ENCODE results near the gene BTF3. TPM values are rescaled to one million over a fixed set of nuclear protein-coding genes. Genes with fewer than 3 reads are reported as not detected.

The BTF3 gene
- total and polyA plus RNA-seq, 2 of the 13 experiments (the other 11 are each of a cell fraction or from before 2014, with no cell fraction given), result 557 to 698 TPM

DNA sequence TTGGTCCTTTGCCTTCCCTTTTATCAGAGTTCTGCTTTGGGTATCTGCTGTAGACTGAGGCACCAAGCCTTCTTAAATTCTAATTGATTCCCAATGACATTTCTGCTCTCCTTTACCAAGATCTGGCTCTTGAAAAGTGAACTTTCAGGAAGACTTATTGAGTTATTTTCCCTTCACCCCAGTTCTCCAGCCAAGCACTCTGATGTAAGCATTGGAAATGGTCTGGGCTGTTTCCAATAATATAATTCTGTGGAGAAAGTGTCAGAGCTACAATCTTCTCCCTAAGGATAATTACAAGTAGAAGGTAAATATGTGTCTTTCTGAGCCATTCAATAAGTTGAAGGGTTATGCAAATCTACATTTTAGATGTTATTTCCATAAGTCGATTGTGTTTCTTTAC lies 30.8 kb downstream of the BTF3 start:
- no peaks in the 10 kb centered on the region for H4K20me1 ChIP-seq (ENCODE audit: insufficient read depth, low read length)
- H2AFZ ChIP-seq (ENCODE audit: low read length), result no peak overlapping the region
- H3K9me3 ChIP-seq (ENCODE audit: low read length), result no peaks in the 10 kb centered on the region
- H3K36me3 ChIP-seq (replicated peaks in 1 of 2; ENCODE audit: control insufficient read depth in 1 of 2, insufficient read depth in 2 of 2, low read length in 2 of 2), result no peaks in the 10 kb centered on the region
- no peaks in the 10 kb centered on the region for H3K79me2 ChIP-seq (ENCODE audit: insufficient read depth, low read length)
- POLR2A ChIA-PET, result no interaction called here
- H3K4me1 ChIP-seq (ENCODE audit: insufficient read depth, low read length), result peaks cover 35% of the 10 kb centered on the region
- no peaks in the 10 kb centered on the region for H3K27me3 ChIP-seq (ENCODE audit: control insufficient read depth in 1 of 2, insufficient read depth in 2 of 2, low read length in 2 of 2)
- FAIRE-seq (no peak), DNase-seq (ENCODE audit: low spot score) (no peak), ATAC-seq (no peak)
- no peak overlapping the region for H3K9ac ChIP-seq (ENCODE audit: insufficient read depth, low read depth, low read length)
- no peak overlapping the region for H3K27ac ChIP-seq (ENCODE audit: extremely low read length, insufficient read depth, low read length)
- H3K4me2 ChIP-seq (ENCODE audit: low read depth, low read length), result no peak overlapping the region
- BruUV-seq (replicated peaks), result no TSS peak
- CTCF ChIA-PET (ENCODE audit: low intra/inter-chr PET ratio, low total read pairs), result no interaction called here
- in situ Hi-C loops (cut with HindIII; ENCODE audit: extremely low pct_ligation_motif_present, low pct_unique_long_range_greater_than_20kb), result no loop called here
- 9% methylated on average over 1 of the region's 1 CpG for WGBS (ENCODE audit: low lambda C conversion rate)
- intact Hi-C loops (cut with micrococcal nuclease; ENCODE audit: unreplicated experiment), result no loop called here
- H3K4me3 ChIP-seq (replicated peaks in 1 of 3; ENCODE audit: insufficient read depth in 1 of 3, low read depth in 2 of 3, low read length in 3 of 3), result no peak overlapping the region
- TF ChIP-seq, protein P1, sequence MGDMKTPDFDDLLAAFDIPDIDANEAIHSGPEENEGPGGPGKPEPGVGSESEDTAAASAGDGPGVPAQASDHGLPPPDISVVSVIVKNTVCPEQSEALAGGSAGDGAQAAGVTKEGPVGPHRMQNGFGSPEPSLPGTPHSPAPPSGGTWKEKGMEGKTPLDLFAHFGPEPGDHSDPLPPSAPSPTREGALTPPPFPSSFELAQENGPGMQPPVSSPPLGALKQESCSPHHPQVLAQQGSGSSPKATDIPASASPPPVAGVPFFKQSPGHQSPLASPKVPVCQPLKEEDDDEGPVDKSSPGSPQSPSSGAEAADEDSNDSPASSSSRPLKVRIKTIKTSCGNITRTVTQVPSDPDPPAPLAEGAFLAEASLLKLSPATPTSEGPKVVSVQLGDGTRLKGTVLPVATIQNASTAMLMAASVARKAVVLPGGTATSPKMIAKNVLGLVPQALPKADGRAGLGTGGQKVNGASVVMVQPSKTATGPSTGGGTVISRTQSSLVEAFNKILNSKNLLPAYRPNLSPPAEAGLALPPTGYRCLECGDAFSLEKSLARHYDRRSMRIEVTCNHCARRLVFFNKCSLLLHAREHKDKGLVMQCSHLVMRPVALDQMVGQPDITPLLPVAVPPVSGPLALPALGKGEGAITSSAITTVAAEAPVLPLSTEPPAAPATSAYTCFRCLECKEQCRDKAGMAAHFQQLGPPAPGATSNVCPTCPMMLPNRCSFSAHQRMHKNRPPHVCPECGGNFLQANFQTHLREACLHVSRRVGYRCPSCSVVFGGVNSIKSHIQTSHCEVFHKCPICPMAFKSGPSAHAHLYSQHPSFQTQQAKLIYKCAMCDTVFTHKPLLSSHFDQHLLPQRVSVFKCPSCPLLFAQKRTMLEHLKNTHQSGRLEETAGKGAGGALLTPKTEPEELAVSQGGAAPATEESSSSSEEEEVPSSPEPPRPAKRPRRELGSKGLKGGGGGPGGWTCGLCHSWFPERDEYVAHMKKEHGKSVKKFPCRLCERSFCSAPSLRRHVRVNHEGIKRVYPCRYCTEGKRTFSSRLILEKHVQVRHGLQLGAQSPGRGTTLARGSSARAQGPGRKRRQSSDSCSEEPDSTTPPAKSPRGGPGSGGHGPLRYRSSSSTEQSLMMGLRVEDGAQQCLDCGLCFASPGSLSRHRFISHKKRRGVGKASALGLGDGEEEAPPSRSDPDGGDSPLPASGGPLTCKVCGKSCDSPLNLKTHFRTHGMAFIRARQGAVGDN (CRISPR knock-in tag; IDR thresholded peaks at IDR 0.05), result no peak
- TF ChIP-seq ZNF335 (CRISPR knock-in tag; IDR thresholded peaks at IDR 0.05) (no peak), ZFP90 (CRISPR knock-in tag; IDR thresholded peaks at IDR 0.05; ENCODE audit: borderline replicate concordance) (no peak), XBP1 (CRISPR knock-in tag; IDR thresholded peaks at IDR 0.05) (no peak), ZNF547 (CRISPR knock-in tag; IDR thresholded peaks at IDR 0.05) (no peak), NFE2 (CRISPR knock-in tag; IDR thresholded peaks at IDR 0.05) (no peak), SMYD3 (CRISPR knock-in tag; IDR thresholded peaks at IDR 0.05) (no peak), ONECUT2 (CRISPR knock-in tag; IDR thresholded peaks at IDR 0.05) (no peak), KDM4B (CRISPR knock-in tag; IDR thresholded peaks at IDR 0.05) (no peak)
- TF ChIP-seq, protein P2, sequence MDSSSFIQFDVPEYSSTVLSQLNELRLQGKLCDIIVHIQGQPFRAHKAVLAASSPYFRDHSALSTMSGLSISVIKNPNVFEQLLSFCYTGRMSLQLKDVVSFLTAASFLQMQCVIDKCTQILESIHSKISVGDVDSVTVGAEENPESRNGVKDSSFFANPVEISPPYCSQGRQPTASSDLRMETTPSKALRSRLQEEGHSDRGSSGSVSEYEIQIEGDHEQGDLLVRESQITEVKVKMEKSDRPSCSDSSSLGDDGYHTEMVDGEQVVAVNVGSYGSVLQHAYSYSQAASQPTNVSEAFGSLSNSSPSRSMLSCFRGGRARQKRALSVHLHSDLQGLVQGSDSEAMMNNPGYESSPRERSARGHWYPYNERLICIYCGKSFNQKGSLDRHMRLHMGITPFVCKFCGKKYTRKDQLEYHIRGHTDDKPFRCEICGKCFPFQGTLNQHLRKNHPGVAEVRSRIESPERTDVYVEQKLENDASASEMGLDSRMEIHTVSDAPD (CRISPR knock-in tag; IDR thresholded peaks at IDR 0.05), result no peak
- TF ChIP-seq, protein P3, sequence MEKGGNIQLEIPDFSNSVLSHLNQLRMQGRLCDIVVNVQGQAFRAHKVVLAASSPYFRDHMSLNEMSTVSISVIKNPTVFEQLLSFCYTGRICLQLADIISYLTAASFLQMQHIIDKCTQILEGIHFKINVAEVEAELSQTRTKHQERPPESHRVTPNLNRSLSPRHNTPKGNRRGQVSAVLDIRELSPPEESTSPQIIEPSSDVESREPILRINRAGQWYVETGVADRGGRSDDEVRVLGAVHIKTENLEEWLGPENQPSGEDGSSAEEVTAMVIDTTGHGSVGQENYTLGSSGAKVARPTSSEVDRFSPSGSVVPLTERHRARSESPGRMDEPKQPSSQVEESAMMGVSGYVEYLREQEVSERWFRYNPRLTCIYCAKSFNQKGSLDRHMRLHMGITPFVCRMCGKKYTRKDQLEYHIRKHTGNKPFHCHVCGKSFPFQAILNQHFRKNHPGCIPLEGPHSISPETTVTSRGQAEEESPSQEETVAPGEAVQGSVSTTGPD (CRISPR knock-in tag; IDR thresholded peaks at IDR 0.05), result no peak
- TF ChIP-seq, protein P4, sequence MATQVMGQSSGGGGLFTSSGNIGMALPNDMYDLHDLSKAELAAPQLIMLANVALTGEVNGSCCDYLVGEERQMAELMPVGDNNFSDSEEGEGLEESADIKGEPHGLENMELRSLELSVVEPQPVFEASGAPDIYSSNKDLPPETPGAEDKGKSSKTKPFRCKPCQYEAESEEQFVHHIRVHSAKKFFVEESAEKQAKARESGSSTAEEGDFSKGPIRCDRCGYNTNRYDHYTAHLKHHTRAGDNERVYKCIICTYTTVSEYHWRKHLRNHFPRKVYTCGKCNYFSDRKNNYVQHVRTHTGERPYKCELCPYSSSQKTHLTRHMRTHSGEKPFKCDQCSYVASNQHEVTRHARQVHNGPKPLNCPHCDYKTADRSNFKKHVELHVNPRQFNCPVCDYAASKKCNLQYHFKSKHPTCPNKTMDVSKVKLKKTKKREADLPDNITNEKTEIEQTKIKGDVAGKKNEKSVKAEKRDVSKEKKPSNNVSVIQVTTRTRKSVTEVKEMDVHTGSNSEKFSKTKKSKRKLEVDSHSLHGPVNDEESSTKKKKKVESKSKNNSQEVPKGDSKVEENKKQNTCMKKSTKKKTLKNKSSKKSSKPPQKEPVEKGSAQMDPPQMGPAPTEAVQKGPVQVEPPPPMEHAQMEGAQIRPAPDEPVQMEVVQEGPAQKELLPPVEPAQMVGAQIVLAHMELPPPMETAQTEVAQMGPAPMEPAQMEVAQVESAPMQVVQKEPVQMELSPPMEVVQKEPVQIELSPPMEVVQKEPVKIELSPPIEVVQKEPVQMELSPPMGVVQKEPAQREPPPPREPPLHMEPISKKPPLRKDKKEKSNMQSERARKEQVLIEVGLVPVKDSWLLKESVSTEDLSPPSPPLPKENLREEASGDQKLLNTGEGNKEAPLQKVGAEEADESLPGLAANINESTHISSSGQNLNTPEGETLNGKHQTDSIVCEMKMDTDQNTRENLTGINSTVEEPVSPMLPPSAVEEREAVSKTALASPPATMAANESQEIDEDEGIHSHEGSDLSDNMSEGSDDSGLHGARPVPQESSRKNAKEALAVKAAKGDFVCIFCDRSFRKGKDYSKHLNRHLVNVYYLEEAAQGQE (IDR thresholded peaks at IDR 0.05; ENCODE audit: borderline replicate concordance in 1 of 2, low read depth in 1 of 2, low read length in 2 of 2), result no peak
- TF ChIP-seq, protein P5, sequence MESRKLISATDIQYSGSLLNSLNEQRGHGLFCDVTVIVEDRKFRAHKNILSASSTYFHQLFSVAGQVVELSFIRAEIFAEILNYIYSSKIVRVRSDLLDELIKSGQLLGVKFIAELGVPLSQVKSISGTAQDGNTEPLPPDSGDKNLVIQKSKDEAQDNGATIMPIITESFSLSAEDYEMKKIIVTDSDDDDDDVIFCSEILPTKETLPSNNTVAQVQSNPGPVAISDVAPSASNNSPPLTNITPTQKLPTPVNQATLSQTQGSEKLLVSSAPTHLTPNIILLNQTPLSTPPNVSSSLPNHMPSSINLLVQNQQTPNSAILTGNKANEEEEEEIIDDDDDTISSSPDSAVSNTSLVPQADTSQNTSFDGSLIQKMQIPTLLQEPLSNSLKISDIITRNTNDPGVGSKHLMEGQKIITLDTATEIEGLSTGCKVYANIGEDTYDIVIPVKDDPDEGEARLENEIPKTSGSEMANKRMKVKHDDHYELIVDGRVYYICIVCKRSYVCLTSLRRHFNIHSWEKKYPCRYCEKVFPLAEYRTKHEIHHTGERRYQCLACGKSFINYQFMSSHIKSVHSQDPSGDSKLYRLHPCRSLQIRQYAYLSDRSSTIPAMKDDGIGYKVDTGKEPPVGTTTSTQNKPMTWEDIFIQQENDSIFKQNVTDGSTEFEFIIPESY (CRISPR knock-in tag; IDR thresholded peaks at IDR 0.05), result no peak
